BE2C (cell line): Measurements from ENCODE around the gene GPR25.
"Not testable (repeated sequence)": the region's sequence is repeated elsewhere in the genome, so short reads cannot be mapped to it uniquely, and the experiment has no call there.

Experiments
- DNase-seq: peaks from one replicate; pipeline ENCODE4 v3.0.0-alpha.2; 2020
- H3K27me3 ChIP-seq: fragments of 250-450 bp; sonication (Bioruptor Pico); 2 replicates; pipeline ENCODE4 v1.5.1; 2020; ENCODE audit warnings: mild to moderate bottlenecking
- H3K36me3 ChIP-seq: fragments of 250-450 bp; sonication (Bioruptor Pico); 2 replicates; pipeline ENCODE4 v1.5.1; 2020; ENCODE audit warnings: mild to moderate bottlenecking
- H3K4me1 ChIP-seq: fragments of 250-450 bp; sonication (Bioruptor Pico); 2 replicates; pipeline ENCODE4 v1.5.1; 2020
- H3K4me3 ChIP-seq: 2 replicates; pipeline ENCODE4 v1.5.1; 2011; ENCODE audit warnings: low read depth, low read length
- H3K9me3 ChIP-seq: fragments of 250-450 bp; sonication (Bioruptor Pico); 2 replicates; pipeline ENCODE4 v1.5.1; 2020
- CTCF ChIP-seq: IDR thresholded peaks from 2 replicates; pipeline ENCODE4 v1.5.1; 2012; ENCODE audit warnings: mild to moderate bottlenecking, low read depth, low read length

The GPR25 gene

GRCh38 chr1:200908191-200908868 is 35.5 kb downstream of the GPR25 start:
- Histone ChIP-seq H3K36me3 (no peaks in the 10 kb centered on the region), H3K4me3 (no peak overlapping the region), H3K4me1 (no peaks in the 10 kb centered on the region), H3K27me3 (no peaks in the 10 kb centered on the region), H3K9me3 (no peaks in the 10 kb centered on the region)
- no peak for TF ChIP-seq CTCF
- no peak for DNase-seq

- H3K4me3 ChIP-seq: no peak overlapping the region
- TF ChIP-seq CTCF: no peak
- no peaks in the 10 kb centered on the region for H3K27me3 ChIP-seq
- no peaks in the 10 kb centered on the region for H3K4me1 ChIP-seq
- DNase-seq: no peak
- H3K36me3 ChIP-seq: no peaks in the 10 kb centered on the region
- no peaks in the 10 kb centered on the region for H3K9me3 ChIP-seq
Measured at GRCh38 chr1:200909071-200909470, 36.3 kb downstream of the GPR25 start.

- no peak for DNase-seq
- Histone ChIP-seq H3K27me3 (no peaks in the 10 kb centered on the region), H3K36me3 (no peaks in the 10 kb centered on the region), H3K4me1 (no peaks in the 10 kb centered on the region), H3K9me3 (no peaks in the 10 kb centered on the region), H3K4me3 (no peak overlapping the region)
- TF ChIP-seq CTCF: no peak
Measured at GRCh38 chr1:200909757-200910239, 37.0 kb downstream of the GPR25 start.

GRCh38 chr1:200911361-200911760 is 38.6 kb downstream of the GPR25 start:
- H3K36me3 ChIP-seq: no peaks in the 10 kb centered on the region
- H3K4me1 ChIP-seq: no peaks in the 10 kb centered on the region

GRCh38 chr1:200911936-200912335 is 39.2 kb downstream of the GPR25 start:
- DNase-seq, H3K27me3 ChIP-seq, H3K9me3 ChIP-seq, H3K4me1 ChIP-seq, H3K4me3 ChIP-seq, H3K36me3 ChIP-seq: not testable (repeated sequence)

More at GRCh38 chr1:200911361-200911760, 38.6 kb downstream of the GPR25 start:
- no peaks in the 10 kb centered on the region for H3K9me3 ChIP-seq
- no peaks in the 10 kb centered on the region for H3K27me3 ChIP-seq
- DNase-seq: no peak
- TF ChIP-seq CTCF: no peak
- H3K4me3 ChIP-seq: no peak overlapping the region

- no peaks in the 10 kb centered on the region for H3K36me3 ChIP-seq
- no peaks in the 10 kb centered on the region for H3K9me3 ChIP-seq
- DNase-seq: no peak
Measured at GRCh38 chr1:200912737-200913407, 40.1 kb downstream of the GPR25 start.

More at GRCh38 chr1:200912737-200913407, 40.1 kb downstream of the GPR25 start:
- H3K4me1 ChIP-seq: no peaks in the 10 kb centered on the region
- no peak for TF ChIP-seq CTCF
- no peak overlapping the region for H3K4me3 ChIP-seq
- H3K27me3 ChIP-seq: no peaks in the 10 kb centered on the region
